Middle frontal gyrus (tissue), 1 donor: Measurements from ENCODE around the gene BUB1B.
"Not testable (repeated sequence)": the region's sequence is repeated elsewhere in the genome, so short reads cannot be mapped to it uniquely, and the experiment has no call there.

Source experiments
- DNase-seq: peaks from one replicate; pipeline ENCODE4 v3.0.0-alpha.2; 2015; ENCODE audit warnings: low spot score; ENCODE audit errors: extremely low spot score

Gene BUB1B

GRCh38 chr15:40135846-40136450 is 24.9 kb upstream of the BUB1B start:
- DNase-seq, result not testable (repeated sequence)

- DNase-seq, result no peak
Observed at GRCh38 chr15:40136470-40137302, 24.2 kb upstream of the BUB1B start.

GRCh38 chr15:40137303-40138200 is 23.3 kb upstream of the BUB1B start:
- DNase-seq, result no peak

- not testable (repeated sequence) for DNase-seq
Observed at GRCh38 chr15:40138201-40138570, 22.7 kb upstream of the BUB1B start.

GRCh38 chr15:40142428-40142827 is 18.4 kb upstream of the BUB1B start:
- no peak for DNase-seq

- DNase-seq, result no peak
Observed at GRCh38 chr15:40146037-40146436, 14.8 kb upstream of the BUB1B start.

GRCh38 chr15:40149339-40149738 is 11.5 kb upstream of the BUB1B start:
- no peak for DNase-seq

- no peak for DNase-seq
Observed at GRCh38 chr15:40150163-40150925, 10.5 kb upstream of the BUB1B start.

- DNase-seq, result no peak
Observed at GRCh38 chr15:40151499-40151898, 9.4 kb upstream of the BUB1B start.

- no peak for DNase-seq
Observed at GRCh38 chr15:40151991-40152390, 8.9 kb upstream of the BUB1B start.

- DNase-seq, result not testable (repeated sequence)
Observed at GRCh38 chr15:40154821-40155220, 6.0 kb upstream of the BUB1B start.

- DNase-seq, result no peak
Observed at GRCh38 chr15:40155270-40155910, 5.5 kb upstream of the BUB1B start.

GRCh38 chr15:40157778-40158447 is 3.0 kb upstream of the BUB1B start:
- DNase-seq, result no peak

GRCh38 chr15:40160021-40160420 is 848 bp upstream of the BUB1B start:
- DNase-seq, result no peak

GRCh38 chr15:40161693-40162391 is 973 bp downstream of the BUB1B start:
- DNase-seq, result no peak

- no peak for DNase-seq
Observed at GRCh38 chr15:40162552-40162951, 1.7 kb downstream of the BUB1B start.

- DNase-seq, result no peak
Observed at GRCh38 chr15:40163657-40164416, 3.0 kb downstream of the BUB1B start.

GRCh38 chr15:40167374-40167773 is 6.5 kb downstream of the BUB1B start:
- DNase-seq, result not testable (repeated sequence)

GRCh38 chr15:40175160-40175559 is 14.3 kb downstream of the BUB1B start:
- DNase-seq, result no peak
